HepG2 (cell line): Measurements from ENCODE around the gene GNG7. TPM values are rescaled to one million over a fixed set of nuclear protein-coding genes. Genes with fewer than 3 reads are reported as not detected.

Experiments
- BCL6 ChIP-seq: IDR thresholded peaks from 2 replicates; pipeline ENCODE4 v1.6.1; 2016; ENCODE audit warnings: missing genetic modification reagents, missing compliant biosample characterization
- FOXC1 ChIP-seq: sonication (generic); formaldehyde crosslinking; IDR thresholded peaks from 2 replicates; pipeline ENCODE4 v1.8.0; 2022; ENCODE audit warnings: mild to moderate bottlenecking, missing genetic modification reagents, borderline replicate concordance
- FOXP4 ChIP-seq: sonication (generic); formaldehyde crosslinking; IDR thresholded peaks from 2 replicates; pipeline ENCODE4 v1.4.0; 2020; ENCODE audit warnings: missing genetic modification reagents
- KMT2B ChIP-seq: IDR thresholded peaks from 2 replicates; pipeline ENCODE4 v1.6.1; 2016; ENCODE audit warnings: missing genetic modification reagents, missing compliant biosample characterization
- NFKB2 ChIP-seq: sonication (generic); formaldehyde crosslinking; IDR thresholded peaks from 2 replicates; pipeline ENCODE4 v1.4.0; 2020; ENCODE audit warnings: missing genetic modification reagents, borderline replicate concordance
- NKX3-1 ChIP-seq: sonication (generic); formaldehyde crosslinking; IDR thresholded peaks from 2 replicates; pipeline ENCODE4 v1.5.0; 2020; ENCODE audit warnings: missing genetic modification reagents
- RXRB ChIP-seq: IDR thresholded peaks from 2 replicates; pipeline ENCODE4 v1.6.1; 2016; ENCODE audit warnings: borderline replicate concordance, missing genetic modification reagents, missing compliant biosample characterization
- STAG1 ChIP-seq: sonication (generic); formaldehyde crosslinking; IDR thresholded peaks from 2 replicates; pipeline ENCODE4 v1.4.0; 2020; ENCODE audit warnings: missing genetic modification reagents
- ZFP62 ChIP-seq: sonication (generic); formaldehyde crosslinking; IDR thresholded peaks from 2 replicates; pipeline ENCODE4 v1.4.0; 2020; ENCODE audit warnings: missing genetic modification reagents
- ZFY ChIP-seq: sonication (generic); formaldehyde crosslinking; IDR thresholded peaks from 2 replicates; pipeline ENCODE4 v1.4.0; 2020; ENCODE audit warnings: missing genetic modification reagents
- ZNF329 ChIP-seq: sonication (generic); formaldehyde crosslinking; IDR thresholded peaks from 2 replicates; pipeline ENCODE4 v1.9.0; 2021; ENCODE audit warnings: low read depth, mild to moderate bottlenecking, missing genetic modification reagents
- ZNF619 ChIP-seq: sonication (generic); formaldehyde crosslinking; IDR thresholded peaks from 2 replicates; pipeline ENCODE4 v1.4.0; 2020; ENCODE audit warnings: mild to moderate bottlenecking, missing genetic modification reagents
- ZNF747 ChIP-seq: sonication (generic); formaldehyde crosslinking; IDR thresholded peaks from 2 replicates; pipeline ENCODE4 v1.8.1; 2023; ENCODE audit warnings: missing genetic modification reagents, mild to moderate bottlenecking, borderline replicate concordance
- ZNF788 ChIP-seq: sonication (generic); formaldehyde crosslinking; IDR thresholded peaks from 2 replicates; pipeline ENCODE4 v1.5.0; 2020; ENCODE audit warnings: mild to moderate bottlenecking, missing genetic modification reagents, borderline replicate concordance
- polyA plus RNA-seq, 8 experiments: library from polyadenylated mRNA; depleted of rRNA in 3 of 8; stranded (reverse) in 7 of 8; unstranded in 1 of 8; fragments of >200 nt; fragmentation: Illumina TruSeq in 4 of 8; extraction: Trizol in 4 of 8; gene quantifications; 2 replicates each; pipeline versions ENCODE4 v1.2.1 to v1.2.3, GENCODE V29; 2011 to 2016; ENCODE audit warnings: low read depth in 4 of 8, missing spikeins in 1 of 8, mixed read lengths in 1 of 8; ENCODE audit not compliant: insufficient read depth in 1 of 8
- total RNA-seq, 5 experiments: library from RNA; depleted of rRNA; stranded (reverse); fragments of >200 nt; fragmentation: Illumina TruSeq; extraction: Trizol; gene quantifications; 2 replicates each; pipeline ENCODE4 v1.2.3, GENCODE V29; 2016; ENCODE audit warnings: low read depth in 1 of 5
- TF ChIP-seq, protein P1 (sequence below): IDR thresholded peaks from 2 replicates; pipeline ENCODE4 v1.6.1; 2012; ENCODE audit warnings: inconsistent platforms
- TF ChIP-seq, protein P2 (sequence below): sonication (generic); formaldehyde crosslinking; IDR thresholded peaks from 2 replicates; pipeline ENCODE4 v1.4.0; 2020; ENCODE audit warnings: mild to moderate bottlenecking, missing genetic modification reagents
- TF ChIP-seq, protein P3 (sequence below): sonication (generic); formaldehyde crosslinking; IDR thresholded peaks from 2 replicates; pipeline ENCODE4 v1.4.0; 2020; ENCODE audit warnings: mild to moderate bottlenecking, missing genetic modification reagents
- TF ChIP-seq, protein P4 (sequence below): sonication (generic); formaldehyde crosslinking; IDR thresholded peaks from 2 replicates; pipeline ENCODE4 v1.4.0; 2020; ENCODE audit warnings: low read depth, missing genetic modification reagents

Gene GNG7
- total and polyA plus RNA-seq, 2 of the 13 experiments (the other 11 are each of a cell fraction or from before 2014, with no cell fraction given) = 1.4 to 3.3 TPM

- TF ChIP-seq NFKB2 (CRISPR knock-in tag) (peak; percentile 81; the same call in 1 of the 2 replicates), FOXC1 (CRISPR knock-in tag) (peak; percentile 61; the same call in 1 of the 2 replicates), RXRB (CRISPR knock-in tag) (peak; percentile 85; the same call in 1 of the 2 replicates), STAG1 (CRISPR knock-in tag) (0 out of 2 replicates have a peak, but pooled peaks have one; percentile 10), ZNF788 (CRISPR knock-in tag) (peak; percentile 54; the same call in 1 of the 2 replicates), ZNF747 (peak; percentile 49; the same call in 1 of the 2 replicates), ZNF619 (CRISPR knock-in tag) (0 out of 2 replicates have a peak, but pooled peaks have one; percentile 34), NKX3-1 (CRISPR knock-in tag) (peak; percentile 69; the same call in 1 of the 2 replicates), ZFP62 (CRISPR knock-in tag) (no peak), FOXP4 (CRISPR knock-in tag) (peak; percentile 93), ZNF329 (CRISPR knock-in tag) (no peak), KMT2B (CRISPR knock-in tag) (peak; percentile 40; the same call in 1 of the 2 replicates), ZFY (CRISPR knock-in tag) (peak; percentile 65), BCL6 (CRISPR knock-in tag) (peak; percentile 64)
- TF ChIP-seq, protein P1, sequence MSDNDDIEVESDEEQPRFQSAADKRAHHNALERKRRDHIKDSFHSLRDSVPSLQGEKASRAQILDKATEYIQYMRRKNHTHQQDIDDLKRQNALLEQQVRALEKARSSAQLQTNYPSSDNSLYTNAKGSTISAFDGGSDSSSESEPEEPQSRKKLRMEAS = peak; percentile 60
- TF ChIP-seq, protein P2, sequence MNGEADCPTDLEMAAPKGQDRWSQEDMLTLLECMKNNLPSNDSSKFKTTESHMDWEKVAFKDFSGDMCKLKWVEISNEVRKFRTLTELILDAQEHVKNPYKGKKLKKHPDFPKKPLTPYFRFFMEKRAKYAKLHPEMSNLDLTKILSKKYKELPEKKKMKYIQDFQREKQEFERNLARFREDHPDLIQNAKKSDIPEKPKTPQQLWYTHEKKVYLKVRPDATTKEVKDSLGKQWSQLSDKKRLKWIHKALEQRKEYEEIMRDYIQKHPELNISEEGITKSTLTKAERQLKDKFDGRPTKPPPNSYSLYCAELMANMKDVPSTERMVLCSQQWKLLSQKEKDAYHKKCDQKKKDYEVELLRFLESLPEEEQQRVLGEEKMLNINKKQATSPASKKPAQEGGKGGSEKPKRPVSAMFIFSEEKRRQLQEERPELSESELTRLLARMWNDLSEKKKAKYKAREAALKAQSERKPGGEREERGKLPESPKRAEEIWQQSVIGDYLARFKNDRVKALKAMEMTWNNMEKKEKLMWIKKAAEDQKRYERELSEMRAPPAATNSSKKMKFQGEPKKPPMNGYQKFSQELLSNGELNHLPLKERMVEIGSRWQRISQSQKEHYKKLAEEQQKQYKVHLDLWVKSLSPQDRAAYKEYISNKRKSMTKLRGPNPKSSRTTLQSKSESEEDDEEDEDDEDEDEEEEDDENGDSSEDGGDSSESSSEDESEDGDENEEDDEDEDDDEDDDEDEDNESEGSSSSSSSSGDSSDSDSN = peak; percentile 70
- TF ChIP-seq, protein P3, sequence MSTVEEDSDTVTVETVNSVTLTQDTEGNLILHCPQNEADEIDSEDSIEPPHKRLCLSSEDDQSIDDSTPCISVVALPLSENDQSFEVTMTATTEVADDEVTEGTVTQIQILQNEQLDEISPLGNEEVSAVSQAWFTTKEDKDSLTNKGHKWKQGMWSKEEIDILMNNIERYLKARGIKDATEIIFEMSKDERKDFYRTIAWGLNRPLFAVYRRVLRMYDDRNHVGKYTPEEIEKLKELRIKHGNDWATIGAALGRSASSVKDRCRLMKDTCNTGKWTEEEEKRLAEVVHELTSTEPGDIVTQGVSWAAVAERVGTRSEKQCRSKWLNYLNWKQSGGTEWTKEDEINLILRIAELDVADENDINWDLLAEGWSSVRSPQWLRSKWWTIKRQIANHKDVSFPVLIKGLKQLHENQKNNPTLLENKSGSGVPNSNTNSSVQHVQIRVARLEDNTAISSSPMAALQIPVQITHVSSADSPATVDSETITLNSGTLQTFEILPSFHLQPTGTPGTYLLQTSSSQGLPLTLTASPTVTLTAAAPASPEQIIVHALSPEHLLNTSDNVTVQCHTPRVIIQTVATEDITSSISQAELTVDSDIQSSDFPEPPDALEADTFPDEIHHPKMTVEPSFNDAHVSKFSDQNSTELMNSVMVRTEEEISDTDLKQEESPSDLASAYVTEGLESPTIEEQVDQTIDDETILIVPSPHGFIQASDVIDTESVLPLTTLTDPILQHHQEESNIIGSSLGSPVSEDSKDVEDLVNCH (CRISPR knock-in tag) = no peak
- TF ChIP-seq, protein P4, sequence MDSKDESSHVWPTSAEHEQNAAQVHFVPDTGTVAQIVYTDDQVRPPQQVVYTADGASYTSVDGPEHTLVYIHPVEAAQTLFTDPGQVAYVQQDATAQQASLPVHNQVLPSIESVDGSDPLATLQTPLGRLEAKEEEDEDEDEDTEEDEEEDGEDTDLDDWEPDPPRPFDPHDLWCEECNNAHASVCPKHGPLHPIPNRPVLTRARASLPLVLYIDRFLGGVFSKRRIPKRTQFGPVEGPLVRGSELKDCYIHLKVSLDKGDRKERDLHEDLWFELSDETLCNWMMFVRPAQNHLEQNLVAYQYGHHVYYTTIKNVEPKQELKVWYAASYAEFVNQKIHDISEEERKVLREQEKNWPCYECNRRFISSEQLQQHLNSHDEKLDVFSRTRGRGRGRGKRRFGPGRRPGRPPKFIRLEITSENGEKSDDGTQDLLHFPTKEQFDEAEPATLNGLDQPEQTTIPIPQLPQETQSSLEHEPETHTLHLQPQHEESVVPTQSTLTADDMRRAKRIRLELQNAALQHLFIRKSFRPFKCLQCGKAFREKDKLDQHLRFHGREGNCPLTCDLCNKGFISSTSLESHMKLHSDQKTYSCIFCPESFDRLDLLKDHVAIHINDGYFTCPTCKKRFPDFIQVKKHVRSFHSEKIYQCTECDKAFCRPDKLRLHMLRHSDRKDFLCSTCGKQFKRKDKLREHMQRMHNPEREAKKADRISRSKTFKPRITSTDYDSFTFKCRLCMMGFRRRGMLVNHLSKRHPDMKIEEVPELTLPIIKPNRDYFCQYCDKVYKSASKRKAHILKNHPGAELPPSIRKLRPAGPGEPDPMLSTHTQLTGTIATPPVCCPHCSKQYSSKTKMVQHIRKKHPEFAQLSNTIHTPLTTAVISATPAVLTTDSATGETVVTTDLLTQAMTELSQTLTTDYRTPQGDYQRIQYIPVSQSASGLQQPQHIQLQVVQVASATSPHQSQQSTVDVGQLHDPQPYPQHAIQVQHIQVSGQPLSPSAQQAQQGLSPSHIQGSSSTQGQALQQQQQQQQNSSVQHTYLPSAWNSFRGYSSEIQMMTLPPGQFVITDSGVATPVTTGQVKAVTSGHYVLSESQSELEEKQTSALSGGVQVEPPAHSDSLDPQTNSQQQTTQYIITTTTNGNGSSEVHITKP (CRISPR knock-in tag) = 0 out of 2 replicates have a peak, but pooled peaks have one; percentile 20
Measured at GRCh38 chr19:2588081-2588777, 114.3 kb downstream of the GNG7 start (continued).
